Right atrium auricular region (tissue), 2 donors: ENCODE data around the gene ELF4. TPM values are rescaled to one million over a fixed set of nuclear protein-coding genes. Genes with fewer than 3 reads are reported as not detected.

Experiments used
- DNase-seq: peaks from one replicate; pipeline ENCODE4 v3.0.0-alpha.2; 2019; ENCODE audit warnings: low spot score
- H3K27ac ChIP-seq, 2 donors: fragments of 200-600 bp; sonication (generic); 1 replicate in 1 of 2; 2 replicates in 1 of 2; pipeline ENCODE4 v1.5.1; 2016 to 2019
- H3K27me3 ChIP-seq, 2 donors: fragments of 200-600 bp; sonication (generic); one replicate each; pipeline versions ENCODE4 v1.5.1 to v1.6.0; 2017 to 2019
- H3K36me3 ChIP-seq: fragments of 200-600 bp; sonication (generic); one replicate; pipeline ENCODE4 v1.5.1; 2016
- H3K4me1 ChIP-seq, 2 donors: fragments of 200-600 bp; sonication (generic); one replicate each; pipeline versions ENCODE4 v1.5.1 to v1.6.0; 2017 to 2019
- H3K4me3 ChIP-seq, 2 donors: fragments of 200-600 bp; sonication (generic); 1 replicate in 1 of 2; 2 replicates in 1 of 2; pipeline ENCODE4 v1.5.1; 2017 to 2019; ENCODE audit warnings: mild to moderate bottlenecking in 1 of 2, moderate library complexity in 1 of 2
- H3K9me3 ChIP-seq, 2 donors: fragments of 200-600 bp; sonication (generic); one replicate each; pipeline ENCODE4 v1.5.1; 2019
- CTCF ChIP-seq, 2 donors: fragments of 200-600 bp; sonication (generic); IDR thresholded peaks; one replicate each; pipeline ENCODE4 v1.5.1; 2019; ENCODE audit warnings: antibody characterized with exemption in 2 of 2
- total RNA-seq, 2 donors: library from RNA; depleted of rRNA; stranded (reverse); fragments of >200 nt; gene quantifications; one replicate each; pipeline ENCODE4 v1.1.0, GENCODE V29; 2016

The ELF4 gene
- total RNA-seq, 2 donors from 2014 or later, result 4.1 to 8.6 TPM

GRCh38 chrX:130015181-130015580 lies 95.1 kb downstream of the ELF4 start:
- Histone ChIP-seq H3K4me3 (no peak overlapping the region), H3K27ac (no peak overlapping the region), H3K4me1 (no peaks in the 10 kb centered on the region), H3K9me3 (no peaks in the 10 kb centered on the region), H3K36me3 (peaks cover 18% of the 10 kb centered on the region), H3K27me3 (no peaks in the 10 kb centered on the region)
- no peak for TF ChIP-seq CTCF (IDR thresholded peaks at IDR 0.05)
- no peak for DNase-seq

Other genes starting within 250 kb of the ELF4 start
- 1 to 10 TPM; 7.6 to 8.3 TPM for gene UTP14A, start 204.3 kb downstream of the ELF4 start, total RNA-seq
- gene BCORL1, start 127.9 kb downstream of the ELF4 start, total RNA-seq, result 1 to 10 TPM; 3.1 to 7.5 TPM
- 10 to 100 TPM; 35.6 to 86.9 TPM for gene AIFM1, start 55.3 kb upstream of the ELF4 start, total RNA-seq
- gene RAB33A, start 61.5 kb upstream of the ELF4 start, total RNA-seq, result 10 to 100 TPM in 1 of 2 donors, 1 to 10 TPM in 1; 8.3 to 13.4 TPM
- 1 to 10 TPM; 2.3 to 2.5 TPM for gene ZNF280C, start 158.4 kb upstream of the ELF4 start, total RNA-seq
- gene SLC25A14, start 229.4 kb upstream of the ELF4 start, total RNA-seq, result 1 to 10 TPM; 3.4 to 8.2 TPM